ENCODE data around the gene S100A13.
"Not testable (repeated sequence)": the region's sequence is repeated elsewhere in the genome, so short reads cannot be mapped to it uniquely, and the experiment has no call there.

The S100A13 gene

GRCh38 chr1:153647346-153647714 lies 20.0 kb upstream of the S100A13 start:
- no peak for DNase-seq

- no peak for DNase-seq
Observed at GRCh38 chr1:153646672-153647345, 19.5 kb upstream of the S100A13 start.

GRCh38 chr1:153643816-153644215 lies 16.5 kb upstream of the S100A13 start:
- DNase-seq, result no peak

- no peak for DNase-seq
Observed at GRCh38 chr1:153643100-153643499, 15.8 kb upstream of the S100A13 start.

- no peak for DNase-seq
Observed at GRCh38 chr1:153642161-153642560, 14.9 kb upstream of the S100A13 start.

GRCh38 chr1:153640861-153641260 lies 13.6 kb upstream of the S100A13 start:
- no peak for DNase-seq

GRCh38 chr1:153640213-153640612 lies 12.9 kb upstream of the S100A13 start:
- DNase-seq, result not testable (repeated sequence)

- DNase-seq, result no peak
Observed at GRCh38 chr1:153639280-153639679, 12.0 kb upstream of the S100A13 start.

- DNase-seq, result no peak
Observed at GRCh38 chr1:153638261-153638660, 11.0 kb upstream of the S100A13 start.

- DNase-seq, result no peak
Observed at GRCh38 chr1:153636312-153636711, 9.0 kb upstream of the S100A13 start.

- DNase-seq, result no peak
Observed at GRCh38 chr1:153635872-153636271, 8.6 kb upstream of the S100A13 start.

- peak; percentile 97 for DNase-seq
Observed at GRCh38 chr1:153633754-153634665, 6.7 kb upstream of the S100A13 start, which contains the start of gene CHTOP. CHTOP (plus strand) TSS chr1:153634066; CDS start chr1:153636589, 2,523 bp downstream.

GRCh38 chr1:153633161-153633753 lies 6.0 kb upstream of the S100A13 start:
- no peak for DNase-seq

- no peak for DNase-seq
Observed at GRCh38 chr1:153631047-153632022, 4.0 kb upstream of the S100A13 start.

- no peak for DNase-seq
Observed at GRCh38 chr1:153630384-153630783, 3.1 kb upstream of the S100A13 start.

GRCh38 chr1:153629971-153630370 lies 2.7 kb upstream of the S100A13 start:
- DNase-seq, result no peak

GRCh38 chr1:153629343-153629665 lies 2.0 kb upstream of the S100A13 start:
- DNase-seq, result no peak

- no peak for DNase-seq
Observed at GRCh38 chr1:153628638-153629342, 1.5 kb upstream of the S100A13 start.

- DNase-seq, result no peak
Observed at GRCh38 chr1:153627715-153628626, 666 bp upstream of the S100A13 start, which contains the start of gene S100A1. S100A1 (plus strand) TSS chr1:153628434; CDS start chr1:153630522, 2,088 bp downstream.

GRCh38 chr1:153626477-153626903 lies 815 bp downstream of the S100A13 start:
- no peak for DNase-seq

Measured in CD4-positive, alpha-beta T cell treated with Interleukin-1 beta for 1 hour (primary cell).